SK-N-SH treated with all-trans-retinoic acid at 6 μM for 48 hours (cell line): ENCODE results near the gene FOXL1.

Experiments
- ATAC-seq: fragments of 200-7000 bp; cut with Tn5 transposase; 3 replicates; pipeline ENCODE4 v1.9.1; 2020; ENCODE audit warnings: mild to moderate bottlenecking, moderate library complexity
- ARNTL ChIP-seq: fragments of 450-650 bp; formaldehyde crosslinking; IDR thresholded peaks from 2 replicates; pipeline ENCODE4 v1.5.0; 2020; ENCODE audit warnings: low read depth, mild to moderate bottlenecking, moderate library complexity, borderline replicate concordance
- BACH2 ChIP-seq: fragments of 250-450 bp; sonication (Bioruptor Pico); IDR thresholded peaks from 2 replicates; pipeline ENCODE4 v1.9.0; 2021; ENCODE audit warnings: mild to moderate bottlenecking, borderline replicate concordance
- CREB5 ChIP-seq: fragments of 250-450 bp; sonication (Bioruptor Pico); IDR thresholded peaks from 2 replicates; pipeline ENCODE4 v1.5.1; 2020; ENCODE audit warnings: low read depth, mild to moderate bottlenecking, moderate library complexity
- CSDC2 ChIP-seq: fragments of 250-450 bp; sonication (Bioruptor Pico); IDR thresholded peaks from 2 replicates; pipeline ENCODE4 v1.5.0; 2020; ENCODE audit warnings: mild to moderate bottlenecking, moderate library complexity
- ESRRG ChIP-seq: fragments of 250-450 bp; sonication (Bioruptor Pico); IDR thresholded peaks from 2 replicates; pipeline ENCODE4 v1.6.1; 2021; ENCODE audit warnings: mild to moderate bottlenecking
- GLIS3 ChIP-seq: fragments of 250-450 bp; sonication (Bioruptor Pico); IDR thresholded peaks from 2 replicates; pipeline ENCODE4 v1.5.0; 2020; ENCODE audit warnings: mild to moderate bottlenecking, moderate library complexity
- ISL1 ChIP-seq: fragments of 250-450 bp; sonication (Bioruptor Pico); IDR thresholded peaks from 2 replicates; pipeline ENCODE4 v2.1.2; 2022; ENCODE audit warnings: mild to moderate bottlenecking, moderate library complexity
- OSR1 ChIP-seq: fragments of 250-450 bp; sonication (Bioruptor Pico); IDR thresholded peaks from 2 replicates; pipeline ENCODE4 v1.8.0; 2022; ENCODE audit warnings: moderate library complexity, mild to moderate bottlenecking, inconsistent platforms
- PPARA ChIP-seq: fragments of 250-450 bp; sonication (Bioruptor Pico); IDR thresholded peaks from 2 replicates; pipeline ENCODE4 v1.5.0; 2020; ENCODE audit warnings: mild to moderate bottlenecking, borderline replicate concordance
- RARB ChIP-seq: fragments of 250-450 bp; sonication (Bioruptor Pico); IDR thresholded peaks from 2 replicates; pipeline ENCODE4 v1.8.0; 2021; ENCODE audit warnings: mild to moderate bottlenecking, moderate library complexity
- SNAI2 ChIP-seq: fragments of 250-450 bp; sonication (Bioruptor Pico); IDR thresholded peaks from 2 replicates; pipeline ENCODE4 v1.5.0; 2020; ENCODE audit warnings: mild to moderate bottlenecking, moderate library complexity
- TCF4 ChIP-seq: fragments of 250-450 bp; sonication (Bioruptor Pico); IDR thresholded peaks from 2 replicates; pipeline ENCODE4 v1.8.0; 2021; ENCODE audit warnings: mild to moderate bottlenecking, moderate library complexity, borderline replicate concordance
- TOX ChIP-seq: fragments of 250-450 bp; sonication (Bioruptor Pico); IDR thresholded peaks from 2 replicates; pipeline ENCODE4 v1.8.0; 2021; ENCODE audit warnings: mild to moderate bottlenecking, moderate library complexity, borderline replicate concordance
- TSHZ2 ChIP-seq: fragments of 250-450 bp; sonication (Bioruptor Pico); IDR thresholded peaks from 2 replicates; pipeline ENCODE4 v1.5.0; 2020; ENCODE audit warnings: mild to moderate bottlenecking, moderate library complexity
- ZC3H10 ChIP-seq: fragments of 250-450 bp; sonication (Bioruptor Pico); IDR thresholded peaks from 2 replicates; pipeline ENCODE4 v1.5.1; 2021; ENCODE audit warnings: mild to moderate bottlenecking, moderate library complexity
- ZFP3 ChIP-seq: fragments of 250-450 bp; sonication (Bioruptor Pico); IDR thresholded peaks from 2 replicates; pipeline ENCODE4 v1.5.0; 2020; ENCODE audit warnings: mild to moderate bottlenecking, moderate library complexity
- ZFP30 ChIP-seq: fragments of 450-650 bp; formaldehyde crosslinking; IDR thresholded peaks from 2 replicates; pipeline ENCODE4 v1.5.0; 2022; ENCODE audit warnings: mild to moderate bottlenecking, moderate library complexity
- ZNF565 ChIP-seq: fragments of 450-650 bp; formaldehyde crosslinking; conservative IDR thresholded peaks from 2 replicates; pipeline ENCODE4 v1.5.0; 2020; ENCODE audit warnings: low read depth, mild to moderate bottlenecking, moderate library complexity
- ZNF70 ChIP-seq: fragments of 450-650 bp; formaldehyde crosslinking; IDR thresholded peaks from 2 replicates; pipeline ENCODE4 v1.5.0; 2020; ENCODE audit warnings: mild to moderate bottlenecking, moderate library complexity
- ZNF8 ChIP-seq: fragments of 450-650 bp; formaldehyde crosslinking; IDR thresholded peaks from 2 replicates; pipeline ENCODE4 v1.5.0; 2020; ENCODE audit warnings: mild to moderate bottlenecking, moderate library complexity
- TF ChIP-seq, protein P1 (sequence below): fragments of 250-450 bp; sonication (Bioruptor Pico); IDR thresholded peaks from 2 replicates; pipeline ENCODE4 v1.5.1; 2021; ENCODE audit warnings: mild to moderate bottlenecking, moderate library complexity
- TF ChIP-seq, protein P2 (sequence below): fragments of 250-450 bp; sonication (Bioruptor Pico); IDR thresholded peaks from 2 replicates; pipeline ENCODE4 v1.8.0; 2021; ENCODE audit warnings: low read depth, mild to moderate bottlenecking, moderate library complexity, borderline replicate concordance

Gene FOXL1

GRCh38 chr16:86604436-86605193 lies 26.3 kb downstream of the FOXL1 start:
- TF ChIP-seq GLIS3 (CRISPR knock-in tag) (no peak), ESRRG (CRISPR knock-in tag) (no peak), ARNTL (CRISPR knock-in tag) (no peak), OSR1 (CRISPR knock-in tag) (no peak), SNAI2 (CRISPR knock-in tag) (no peak), PPARA (CRISPR knock-in tag) (no peak), ZFP30 (CRISPR knock-in tag) (no peak), BACH2 (CRISPR knock-in tag) (no peak), ZNF8 (CRISPR knock-in tag) (no peak), ZC3H10 (no peak)
- TF ChIP-seq, protein P1, sequence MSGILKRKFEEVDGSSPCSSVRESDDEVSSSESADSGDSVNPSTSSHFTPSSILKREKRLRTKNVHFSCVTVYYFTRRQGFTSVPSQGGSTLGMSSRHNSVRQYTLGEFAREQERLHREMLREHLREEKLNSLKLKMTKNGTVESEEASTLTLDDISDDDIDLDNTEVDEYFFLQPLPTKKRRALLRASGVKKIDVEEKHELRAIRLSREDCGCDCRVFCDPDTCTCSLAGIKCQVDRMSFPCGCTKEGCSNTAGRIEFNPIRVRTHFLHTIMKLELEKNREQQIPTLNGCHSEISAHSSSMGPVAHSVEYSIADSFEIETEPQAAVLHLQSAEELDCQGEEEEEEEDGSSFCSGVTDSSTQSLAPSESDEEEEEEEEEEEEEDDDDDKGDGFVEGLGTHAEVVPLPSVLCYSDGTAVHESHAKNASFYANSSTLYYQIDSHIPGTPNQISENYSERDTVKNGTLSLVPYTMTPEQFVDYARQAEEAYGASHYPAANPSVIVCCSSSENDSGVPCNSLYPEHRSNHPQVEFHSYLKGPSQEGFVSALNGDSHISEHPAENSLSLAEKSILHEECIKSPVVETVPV = no peak
- no peak for ATAC-seq

DNA sequence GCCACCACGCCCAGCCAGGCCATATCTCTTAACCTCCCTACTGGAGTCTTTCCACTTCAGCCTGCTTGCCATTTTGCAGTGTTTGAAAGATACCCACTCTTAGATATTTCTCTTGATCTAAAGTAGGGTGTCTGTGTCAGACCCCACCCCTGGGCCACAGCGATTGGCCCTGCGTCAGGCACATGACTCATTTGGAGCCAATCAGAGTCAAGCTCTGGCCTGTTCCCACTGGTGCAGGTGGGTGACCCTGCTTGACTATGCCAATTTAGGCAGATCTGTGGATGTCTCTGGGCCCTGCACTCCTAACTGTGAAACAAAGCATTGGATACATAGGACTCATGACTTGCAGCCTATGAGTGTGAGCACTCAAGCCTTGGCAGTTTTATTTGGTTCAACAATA lies 27.6 kb downstream of the FOXL1 start:
- TF ChIP-seq CREB5 = no peak
- no peak for TF ChIP-seq OSR1 (CRISPR knock-in tag)
- TF ChIP-seq, protein P2, sequence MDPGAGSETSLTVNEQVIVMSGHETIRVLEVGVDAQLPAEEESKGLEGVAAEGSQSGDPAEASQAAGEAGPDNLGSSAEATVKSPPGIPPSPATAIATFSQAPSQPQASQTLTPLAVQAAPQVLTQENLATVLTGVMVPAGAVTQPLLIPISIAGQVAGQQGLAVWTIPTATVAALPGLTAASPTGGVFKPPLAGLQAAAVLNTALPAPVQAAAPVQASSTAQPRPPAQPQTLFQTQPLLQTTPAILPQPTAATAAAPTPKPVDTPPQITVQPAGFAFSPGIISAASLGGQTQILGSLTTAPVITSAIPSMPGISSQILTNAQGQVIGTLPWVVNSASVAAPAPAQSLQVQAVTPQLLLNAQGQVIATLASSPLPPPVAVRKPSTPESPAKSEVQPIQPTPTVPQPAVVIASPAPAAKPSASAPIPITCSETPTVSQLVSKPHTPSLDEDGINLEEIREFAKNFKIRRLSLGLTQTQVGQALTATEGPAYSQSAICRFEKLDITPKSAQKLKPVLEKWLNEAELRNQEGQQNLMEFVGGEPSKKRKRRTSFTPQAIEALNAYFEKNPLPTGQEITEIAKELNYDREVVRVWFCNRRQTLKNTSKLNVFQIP (CRISPR knock-in tag) = no peak
- TF ChIP-seq TCF4 (CRISPR knock-in tag) = no peak
- TF ChIP-seq ZFP30 (CRISPR knock-in tag) = no peak
- no peak for TF ChIP-seq BACH2 (CRISPR knock-in tag)
- no peak for TF ChIP-seq CSDC2 (CRISPR knock-in tag)
- TF ChIP-seq ISL1 (CRISPR knock-in tag) = no peak
- no peak for TF ChIP-seq ESRRG (CRISPR knock-in tag)
- TF ChIP-seq ZNF565 = no peak
- no peak for TF ChIP-seq SNAI2 (CRISPR knock-in tag)
- no peak for TF ChIP-seq ZC3H10
- no peak for ATAC-seq

- ATAC-seq = peak; percentile 7; the same call in 1 of the 3 replicates
- TF ChIP-seq SNAI2 (CRISPR knock-in tag) (no peak), CREB5 (no peak), TSHZ2 (CRISPR knock-in tag) (no peak), RARB (CRISPR knock-in tag) (no peak), ZC3H10 (no peak), PPARA (CRISPR knock-in tag) (no peak), ISL1 (CRISPR knock-in tag) (no peak), OSR1 (CRISPR knock-in tag) (no peak), GLIS3 (CRISPR knock-in tag) (no peak), ZFP3 (CRISPR knock-in tag) (no peak), BACH2 (CRISPR knock-in tag) (no peak), ZNF70 (CRISPR knock-in tag) (no peak), TCF4 (CRISPR knock-in tag) (no peak), TOX (CRISPR knock-in tag) (no peak), ESRRG (CRISPR knock-in tag) (no peak)
- TF ChIP-seq, protein P1 = no peak
- TF ChIP-seq, protein P2 (CRISPR knock-in tag) = no peak
Measured at GRCh38 chr16:86608301-86608747, 30.0 kb downstream of the FOXL1 start.
